Breast epithelium (tissue), 4 donors: ENCODE data around the gene TRIP12. TPM values are rescaled to one million over a fixed set of nuclear protein-coding genes. Genes with fewer than 3 reads are reported as not detected.

Experiments used
- DNase-seq, 2 donors: peaks; one replicate each; pipeline ENCODE4 v3.0.0-alpha.2; 2019; ENCODE audit warnings: low spot score in 2 of 2
- H3K27ac ChIP-seq, 2 donors: fragments of 200-600 bp; sonication (generic) in 1 of 2; one replicate each; pipeline ENCODE4 v1.5.1; 2016 to 2019; ENCODE audit warnings: mild to moderate bottlenecking in 1 of 2
- H3K27me3 ChIP-seq, 2 donors: fragments of 200-600 bp; sonication (generic) in 1 of 2; one replicate each; pipeline versions ENCODE4 v1.5.1 to v1.6.0; 2017 to 2019; ENCODE audit warnings: control low read depth in 1 of 2, mild to moderate bottlenecking in 1 of 2
- H3K36me3 ChIP-seq: fragments of 200-600 bp; one replicate; pipeline ENCODE4 v1.5.1; 2019
- H3K4me1 ChIP-seq, 2 donors: fragments of 200-600 bp; sonication (generic); one replicate each; pipeline ENCODE4 v1.5.1; 2016 to 2019; ENCODE audit warnings: control low read depth in 1 of 2
- H3K4me3 ChIP-seq, 3 donors: fragments of 200-600 bp; sonication (generic); 1 replicate in 2 of 3; 2 replicates in 1 of 3; pipeline ENCODE4 v1.5.1; 2016 to 2019; ENCODE audit warnings: mild to moderate bottlenecking in 3 of 3, moderate library complexity in 2 of 3
- H3K9me3 ChIP-seq, 2 donors: fragments of 200-600 bp; sonication (generic) in 1 of 2; one replicate each; pipeline ENCODE4 v1.5.1; 2016 to 2019; ENCODE audit warnings: control low read depth in 1 of 2
- POLR2A ChIP-seq: fragments of 450-650 bp; IDR thresholded peaks from one replicate; pipeline ENCODE4 v1.6.1; 2016; ENCODE audit warnings: antibody characterized with exemption, mild to moderate bottlenecking, moderate library complexity
- POLR2AphosphoS5 ChIP-seq, 3 donors: sonication (generic); formaldehyde crosslinking; IDR thresholded peaks; one replicate each; pipeline ENCODE4 v1.6.1; 2017; ENCODE audit warnings: antibody characterized with exemption in 3 of 3
- intact Hi-C: fragments of 100-400 bp; cut with DNase I; formaldehyde crosslinking; loops from one replicate; pipeline ENCODE4 v1.15.1; 2023; ENCODE audit warnings: low total_unique reads
- total RNA-seq, 3 donors: library from RNA; depleted of rRNA; stranded (reverse); fragments of >200 nt; gene quantifications; one replicate each; pipeline ENCODE4 v1.1.0, GENCODE V29; 2016
- TF ChIP-seq, protein P1 (sequence below), 3 donors: fragments of 450-650 bp; IDR thresholded peaks; one replicate each; pipeline ENCODE4 v1.5.1; 2016 to 2017; ENCODE audit warnings: antibody characterized with exemption in 3 of 3, mild to moderate bottlenecking in 3 of 3, moderate library complexity in 3 of 3

TRIP12 gene
- total RNA-seq, 3 donors from 2014 or later = 233 to 251 (median 247) TPM

DNA sequence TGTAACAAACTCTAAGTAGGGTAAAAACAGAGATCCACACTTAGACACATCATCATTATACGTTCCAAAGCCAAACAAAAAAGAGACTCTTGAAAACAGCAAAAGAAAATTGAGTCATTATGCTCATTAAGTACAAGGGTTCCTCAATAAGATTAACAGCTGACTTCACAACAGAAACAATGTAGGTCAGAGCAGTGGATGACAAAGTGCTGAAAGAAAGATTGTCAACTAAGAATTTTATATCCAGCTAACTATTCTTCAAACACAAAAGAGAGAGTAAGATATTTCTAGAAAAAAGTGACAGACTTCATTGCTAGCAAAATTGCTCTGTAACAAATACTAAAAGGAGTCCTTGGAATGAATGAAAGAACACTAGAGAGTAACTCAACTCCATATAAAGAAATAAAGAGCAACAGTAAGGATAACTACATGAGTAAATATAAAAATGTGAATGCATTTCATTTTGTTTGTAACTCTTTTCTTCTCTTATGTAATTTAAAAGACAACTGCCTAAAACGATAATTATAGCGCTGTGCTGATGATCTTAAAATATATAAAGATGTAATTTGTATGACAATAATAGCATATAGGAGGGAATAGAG, 183.7 kb downstream of the TRIP12 start:
- Histone ChIP-seq H3K27me3 (no peaks in the 10 kb centered on the region), H3K4me3 (no peak overlapping the region), H3K4me1 (no peaks in the 10 kb centered on the region), H3K36me3 (no peaks in the 10 kb centered on the region), H3K27ac (no peak overlapping the region), H3K9me3 (peaks cover 14 to 23% of the 10 kb centered on the region in 2 donors)
- TF ChIP-seq POLR2AphosphoS5 (IDR thresholded peaks at IDR 0.05) = no peak
- TF ChIP-seq, protein P1, sequence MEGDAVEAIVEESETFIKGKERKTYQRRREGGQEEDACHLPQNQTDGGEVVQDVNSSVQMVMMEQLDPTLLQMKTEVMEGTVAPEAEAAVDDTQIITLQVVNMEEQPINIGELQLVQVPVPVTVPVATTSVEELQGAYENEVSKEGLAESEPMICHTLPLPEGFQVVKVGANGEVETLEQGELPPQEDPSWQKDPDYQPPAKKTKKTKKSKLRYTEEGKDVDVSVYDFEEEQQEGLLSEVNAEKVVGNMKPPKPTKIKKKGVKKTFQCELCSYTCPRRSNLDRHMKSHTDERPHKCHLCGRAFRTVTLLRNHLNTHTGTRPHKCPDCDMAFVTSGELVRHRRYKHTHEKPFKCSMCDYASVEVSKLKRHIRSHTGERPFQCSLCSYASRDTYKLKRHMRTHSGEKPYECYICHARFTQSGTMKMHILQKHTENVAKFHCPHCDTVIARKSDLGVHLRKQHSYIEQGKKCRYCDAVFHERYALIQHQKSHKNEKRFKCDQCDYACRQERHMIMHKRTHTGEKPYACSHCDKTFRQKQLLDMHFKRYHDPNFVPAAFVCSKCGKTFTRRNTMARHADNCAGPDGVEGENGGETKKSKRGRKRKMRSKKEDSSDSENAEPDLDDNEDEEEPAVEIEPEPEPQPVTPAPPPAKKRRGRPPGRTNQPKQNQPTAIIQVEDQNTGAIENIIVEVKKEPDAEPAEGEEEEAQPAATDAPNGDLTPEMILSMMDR (IDR thresholded peaks at IDR 0.05) = no peak
- TF ChIP-seq POLR2A = no peak
- intact Hi-C loops = no loop called here
- DNase-seq = no peak

DNA sequence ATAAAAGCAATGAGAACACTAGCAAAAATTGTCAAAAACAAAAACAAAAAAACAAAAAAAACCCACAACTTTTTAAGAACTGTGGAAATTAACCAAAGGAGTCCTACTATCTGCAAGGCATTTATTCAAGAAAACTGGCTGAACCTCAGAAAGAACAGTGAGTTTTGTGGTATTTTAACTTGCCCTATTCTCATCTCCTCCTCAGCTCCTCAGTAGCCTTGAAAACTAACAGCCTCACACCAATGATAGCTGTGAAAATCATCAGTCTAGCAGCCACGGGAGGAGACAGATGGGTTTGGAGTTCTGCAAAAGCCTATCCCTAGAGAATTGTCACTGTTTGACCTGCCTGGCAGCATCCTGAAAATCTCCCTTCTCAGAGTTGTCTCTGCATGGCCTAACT, 187.4 kb downstream of the TRIP12 start:
- H3K9me3 ChIP-seq = peaks cover 14 to 23% of the 10 kb centered on the region in 2 donors
- H3K4me3 ChIP-seq = no peak overlapping the region
- H3K4me1 ChIP-seq = no peaks in the 10 kb centered on the region
- no peak for DNase-seq
- no peaks in the 10 kb centered on the region for H3K27me3 ChIP-seq
- no peak for TF ChIP-seq POLR2AphosphoS5 (IDR thresholded peaks at IDR 0.05)
- TF ChIP-seq, protein P1 (IDR thresholded peaks at IDR 0.05) = no peak
- TF ChIP-seq POLR2A = no peak
- intact Hi-C loops = no loop called here
- no peaks in the 10 kb centered on the region for H3K36me3 ChIP-seq
- no peak overlapping the region for H3K27ac ChIP-seq

DNA sequence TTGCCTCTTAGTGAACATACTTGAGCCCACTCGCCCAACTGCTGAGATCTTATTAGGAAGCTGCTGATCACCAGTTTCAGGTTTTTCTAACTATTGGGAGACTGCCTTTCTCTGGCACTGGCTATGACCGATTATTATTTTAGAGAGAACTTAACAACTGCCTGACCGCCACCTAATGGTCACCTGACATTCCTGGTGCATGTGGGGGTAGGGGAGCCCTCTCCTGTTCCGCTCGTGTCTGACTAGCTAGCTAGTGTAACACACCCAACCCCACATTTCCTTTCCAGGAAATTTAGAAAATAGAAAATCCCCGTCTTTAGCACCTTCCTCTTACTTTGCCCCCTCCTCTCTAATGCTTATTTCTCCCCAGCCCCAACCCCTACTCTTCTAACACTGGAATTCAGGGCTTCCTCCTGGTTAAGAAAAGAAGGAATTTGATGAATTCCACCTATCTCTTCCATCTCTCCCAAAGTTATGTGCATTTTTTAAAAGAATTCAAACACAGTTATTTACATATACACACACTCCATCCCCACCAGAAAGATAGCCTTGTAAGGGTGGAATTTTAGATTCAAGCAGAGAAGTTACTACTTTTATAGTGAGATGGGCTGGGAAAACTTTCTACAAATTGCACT, 188.1 kb downstream of the TRIP12 start:
- Histone ChIP-seq H3K4me1 (no peaks in the 10 kb centered on the region), H3K27me3 (no peaks in the 10 kb centered on the region), H3K9me3 (peaks cover 10 to 23% of the 10 kb centered on the region in 2 donors), H3K4me3 (no peak overlapping the region), H3K27ac (no peak overlapping the region), H3K36me3 (no peaks in the 10 kb centered on the region)
- intact Hi-C loops = no loop called here
- TF ChIP-seq POLR2AphosphoS5 (IDR thresholded peaks at IDR 0.05) = no peak
- TF ChIP-seq, protein P1 (IDR thresholded peaks at IDR 0.05) = no peak
- no peak for TF ChIP-seq POLR2A
- DNase-seq = no peak

GRCh38 chr2:229732897-229733296, 188.9 kb downstream of the TRIP12 start:
- DNase-seq = no peak
- no peak overlapping the region for H3K27ac ChIP-seq
- H3K4me1 ChIP-seq = no peaks in the 10 kb centered on the region
- intact Hi-C loops = no loop called here
- TF ChIP-seq POLR2AphosphoS5 (IDR thresholded peaks at IDR 0.05) (no peak), POLR2A (no peak)
- TF ChIP-seq, protein P1 (IDR thresholded peaks at IDR 0.05) = no peak
- peaks cover 4 to 19% of the 10 kb centered on the region in 2 donors for H3K9me3 ChIP-seq
- H3K4me3 ChIP-seq = no peak overlapping the region
- H3K36me3 ChIP-seq = no peaks in the 10 kb centered on the region
- H3K27me3 ChIP-seq = no peaks in the 10 kb centered on the region

GRCh38 chr2:229731916-229732315, 189.9 kb downstream of the TRIP12 start:
- TF ChIP-seq POLR2AphosphoS5 (IDR thresholded peaks at IDR 0.05) (no peak), POLR2A (no peak)
- TF ChIP-seq, protein P1 (IDR thresholded peaks at IDR 0.05) = no peak
- Histone ChIP-seq H3K4me3 (no peak overlapping the region), H3K4me1 (no peaks in the 10 kb centered on the region), H3K36me3 (no peaks in the 10 kb centered on the region), H3K27ac (no peak overlapping the region), H3K9me3 (peaks cover 0 to 12% of the 10 kb centered on the region in 2 donors), H3K27me3 (no peaks in the 10 kb centered on the region)
- intact Hi-C loops = no loop called here
- DNase-seq = no peak
